B cell (primary cell): Measurements from ENCODE around the gene AHRR.
"Not testable (repeated sequence)": the region's sequence is repeated elsewhere in the genome, so short reads cannot be mapped to it uniquely, and the experiment has no call there.

Experiments used
- CTCF ChIP-seq: fragments of 200-600 bp; IDR thresholded peaks from one replicate; pipeline ENCODE4 v1.8.0; 2022; ENCODE audit warnings: antibody characterized with exemption, mild to moderate bottlenecking
- EZH2 ChIP-seq: IDR thresholded peaks from 2 replicates; pipeline ENCODE4 v1.6.1; 2012; ENCODE audit warnings: borderline replicate concordance, low read depth, mild to moderate bottlenecking, moderate library complexity, low read length; ENCODE audit not compliant: insufficient read depth, poor library complexity, severe bottlenecking

GRCh38 chr5:486597-486996 lies 165.1 kb downstream of the AHRR start:
- TF ChIP-seq CTCF, EZH2: not testable (repeated sequence)
